Sigmoid colon (tissue), 7 donors: ENCODE measurements around the gene AMBN. TPM values are rescaled to one million over a fixed set of nuclear protein-coding genes. Genes with fewer than 3 reads are reported as not detected.

ENCODE experiments used
- DNase-seq: peaks from one replicate; pipeline ENCODE4 v3.0.0-alpha.2; 2019
- H3K27ac ChIP-seq, 4 donors: fragments of 200-600 bp; sonication (generic); one replicate each; pipeline ENCODE4 v1.5.1; 2016 to 2019; ENCODE audit warnings: mild to moderate bottlenecking in 1 of 4
- H3K27me3 ChIP-seq, 3 donors: fragments of 200-600 bp; sonication (generic); one replicate each; pipeline ENCODE4 v1.5.1; 2019; ENCODE audit warnings: mild to moderate bottlenecking in 1 of 3
- H3K36me3 ChIP-seq, 4 donors: fragments of 200-600 bp; sonication (generic); one replicate each; pipeline ENCODE4 v1.5.1; 2016 to 2019
- H3K4me1 ChIP-seq, 4 donors: fragments of 200-600 bp; sonication (generic); one replicate each; pipeline ENCODE4 v1.5.1; 2017 to 2019
- H3K4me3 ChIP-seq, 4 donors: fragments of 200-600 bp; sonication (generic); one replicate each; pipeline ENCODE4 v1.5.1; 2017 to 2019; ENCODE audit warnings: mild to moderate bottlenecking in 2 of 4, moderate library complexity in 1 of 4
- H3K9me3 ChIP-seq, 4 donors: fragments of 200-600 bp in 3 of 4; sonication (generic) in 3 of 4; one replicate each; pipeline versions ENCODE4 v1.5.1 to v1.6.1; 2013 to 2019
- EP300 ChIP-seq, 4 donors: sonication (generic); formaldehyde crosslinking; IDR thresholded peaks; one replicate each; pipeline ENCODE4 v1.6.1; 2017; ENCODE audit warnings: antibody characterized with exemption in 4 of 4
- POLR2A ChIP-seq, 2 donors: fragments of 450-650 bp; IDR thresholded peaks; one replicate each; pipeline ENCODE4 v1.6.1; 2016; ENCODE audit warnings: antibody characterized with exemption in 2 of 2, mild to moderate bottlenecking in 2 of 2, moderate library complexity in 2 of 2
- POLR2AphosphoS5 ChIP-seq, 4 donors: sonication (generic); formaldehyde crosslinking; IDR thresholded peaks; one replicate each; pipeline ENCODE4 v1.6.1; 2017; ENCODE audit warnings: antibody characterized with exemption in 4 of 4
- WGBS, 2 donors: extraction: QIAGEN DNeasy Blood & Tissue Kit; methylation state at CpG; one replicate each; pipeline ENCODE4 v1.1.7; 2013; 5-methylcytosine and 5-hydroxymethylcytosine counted together
- intact Hi-C: fragments of 100-400 bp; cut with DNase I; formaldehyde crosslinking; loops from one replicate; pipeline ENCODE4 v1.15.1; 2023
- polyA plus RNA-seq, 3 donors: library from polyadenylated mRNA; stranded (reverse); fragments of 200-250 nt; gene quantifications; one replicate each; pipeline ENCODE4 v1.2.3, GENCODE V29; 2013
- total RNA-seq, 4 donors: library from RNA; depleted of rRNA; stranded (reverse); fragments of >200 nt; gene quantifications; one replicate each; pipeline ENCODE4 v1.1.0, GENCODE V29; 2016
- TF ChIP-seq, protein P1 (sequence below), 4 experiments: fragments of 450-650 bp in 3 of 4; fragments of 200-600 bp in 1 of 4; IDR thresholded peaks; one replicate each; pipeline ENCODE4 v1.5.1; 2016 to 2019; ENCODE audit warnings: antibody characterized with exemption in 4 of 4, mild to moderate bottlenecking in 3 of 4, moderate library complexity in 2 of 4
- donor health status: healthy with polysubstance abuse.
- donor health status: Bipolar disorder and iron deficiency.
- donor health status: healthy.

AMBN gene
- total and polyA plus RNA-seq, 7 donors = not detected

DNA sequence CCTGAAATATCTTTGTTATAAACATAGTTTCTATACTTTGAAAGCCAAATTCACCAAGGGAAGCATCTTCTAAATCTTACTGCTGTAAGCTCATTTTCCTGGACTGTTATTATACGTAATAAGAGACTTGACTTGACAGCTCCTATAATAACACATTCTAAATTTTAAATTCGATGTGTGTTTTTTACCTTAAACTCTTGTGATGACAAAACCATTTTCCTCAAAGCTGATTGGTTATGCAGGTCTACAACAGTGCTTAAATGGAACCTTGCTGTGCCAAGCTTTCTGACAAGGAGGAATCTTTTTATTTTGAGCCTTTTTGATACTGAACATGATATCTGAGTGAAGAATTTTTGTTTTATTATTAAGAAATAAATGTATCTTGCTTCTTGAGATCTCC is 36.4 kb downstream of the AMBN start, which contains the start of gene ENAM:
TSS of gene ENAM (plus strand) at position 301 of the 400 bp plus-strand sequence. CDS start 757 bp downstream, outside the sequence.
- H3K4me1 ChIP-seq = no peaks in the 10 kb centered on the region
- intact Hi-C loops = no loop called here
- no peak for DNase-seq
- no peaks in the 10 kb centered on the region for H3K36me3 ChIP-seq
- H3K4me3 ChIP-seq = no peak within 1 kb of the TSS
- H3K27ac ChIP-seq = no peak within 1 kb of the TSS
- 89 to 94% methylated on average over 2 of the region's 2 CpGs for WGBS, 2 donors
- H3K9me3 ChIP-seq = no peaks in the 10 kb centered on the region
- H3K27me3 ChIP-seq = no peaks in the 10 kb centered on the region
- TF ChIP-seq POLR2A (IDR thresholded peaks at IDR 0.05) = no peak
- TF ChIP-seq EP300 (IDR thresholded peaks at IDR 0.05) = no peak
- TF ChIP-seq, protein P1, sequence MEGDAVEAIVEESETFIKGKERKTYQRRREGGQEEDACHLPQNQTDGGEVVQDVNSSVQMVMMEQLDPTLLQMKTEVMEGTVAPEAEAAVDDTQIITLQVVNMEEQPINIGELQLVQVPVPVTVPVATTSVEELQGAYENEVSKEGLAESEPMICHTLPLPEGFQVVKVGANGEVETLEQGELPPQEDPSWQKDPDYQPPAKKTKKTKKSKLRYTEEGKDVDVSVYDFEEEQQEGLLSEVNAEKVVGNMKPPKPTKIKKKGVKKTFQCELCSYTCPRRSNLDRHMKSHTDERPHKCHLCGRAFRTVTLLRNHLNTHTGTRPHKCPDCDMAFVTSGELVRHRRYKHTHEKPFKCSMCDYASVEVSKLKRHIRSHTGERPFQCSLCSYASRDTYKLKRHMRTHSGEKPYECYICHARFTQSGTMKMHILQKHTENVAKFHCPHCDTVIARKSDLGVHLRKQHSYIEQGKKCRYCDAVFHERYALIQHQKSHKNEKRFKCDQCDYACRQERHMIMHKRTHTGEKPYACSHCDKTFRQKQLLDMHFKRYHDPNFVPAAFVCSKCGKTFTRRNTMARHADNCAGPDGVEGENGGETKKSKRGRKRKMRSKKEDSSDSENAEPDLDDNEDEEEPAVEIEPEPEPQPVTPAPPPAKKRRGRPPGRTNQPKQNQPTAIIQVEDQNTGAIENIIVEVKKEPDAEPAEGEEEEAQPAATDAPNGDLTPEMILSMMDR (IDR thresholded peaks at IDR 0.05) = no peak
- TF ChIP-seq POLR2AphosphoS5 (IDR thresholded peaks at IDR 0.05) = no peak

DNA sequence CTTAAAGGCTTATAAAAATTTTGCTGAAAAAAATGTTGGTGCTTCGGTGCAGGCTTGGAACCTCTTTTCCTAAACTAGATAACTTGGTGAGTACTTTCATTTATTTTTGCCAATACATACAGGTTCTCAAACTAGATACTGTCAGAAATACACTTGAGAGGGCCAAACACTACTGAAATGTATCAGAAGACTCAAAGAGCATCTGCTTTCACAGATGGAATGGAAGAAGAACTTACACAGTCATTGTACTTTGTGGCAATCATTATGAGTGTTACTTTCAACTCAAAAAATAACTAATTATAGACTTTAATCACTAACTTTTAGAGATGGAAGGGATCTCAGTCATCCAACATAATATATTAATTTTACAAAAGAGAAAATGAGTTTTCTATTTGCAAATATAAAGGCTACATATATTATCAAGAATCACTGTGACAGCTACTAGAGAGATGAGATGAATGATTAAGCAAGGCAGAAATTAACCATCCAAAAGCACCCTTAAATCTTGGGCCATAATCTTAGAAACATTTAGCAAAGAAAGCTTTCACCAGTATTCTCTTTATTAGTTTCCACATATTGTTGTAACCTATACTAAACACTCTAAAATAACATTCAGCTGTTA is 37.5 kb downstream of the AMBN start:
- no peaks in the 10 kb centered on the region for H3K9me3 ChIP-seq
- no peaks in the 10 kb centered on the region for H3K36me3 ChIP-seq
- no peak for DNase-seq
- TF ChIP-seq EP300 (IDR thresholded peaks at IDR 0.05) = no peak
- TF ChIP-seq POLR2AphosphoS5 (IDR thresholded peaks at IDR 0.05) = no peak
- TF ChIP-seq, protein P1 (IDR thresholded peaks at IDR 0.05) = no peak
- H3K27ac ChIP-seq = no peak overlapping the region
- no peak overlapping the region for H3K4me3 ChIP-seq
- H3K27me3 ChIP-seq = no peaks in the 10 kb centered on the region
- 82 to 94% methylated on average over 1 of the region's 1 CpG for WGBS, 2 donors
- no peaks in the 10 kb centered on the region for H3K4me1 ChIP-seq
- intact Hi-C loops = no loop called here

DNA sequence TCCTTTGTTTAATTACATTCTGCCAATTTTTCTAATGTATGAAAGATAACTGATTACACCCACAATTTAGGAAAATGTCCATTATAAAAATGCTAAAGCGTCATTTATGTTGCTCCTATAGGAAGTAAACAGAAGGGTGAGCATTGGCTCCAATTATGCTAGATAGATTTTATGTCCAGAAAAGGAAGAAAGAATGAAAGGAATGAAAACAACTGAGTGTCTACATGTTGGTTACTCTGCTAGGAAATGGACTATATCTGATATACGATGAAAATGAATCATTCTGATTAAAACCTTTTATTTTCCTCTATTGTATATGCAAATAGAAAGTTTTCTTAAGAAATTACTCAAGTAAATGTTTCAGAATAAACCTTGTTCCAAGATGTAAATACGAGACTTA is 38.1 kb downstream of the AMBN start:
- intact Hi-C loops = no loop called here
- no peaks in the 10 kb centered on the region for H3K9me3 ChIP-seq

DNA sequence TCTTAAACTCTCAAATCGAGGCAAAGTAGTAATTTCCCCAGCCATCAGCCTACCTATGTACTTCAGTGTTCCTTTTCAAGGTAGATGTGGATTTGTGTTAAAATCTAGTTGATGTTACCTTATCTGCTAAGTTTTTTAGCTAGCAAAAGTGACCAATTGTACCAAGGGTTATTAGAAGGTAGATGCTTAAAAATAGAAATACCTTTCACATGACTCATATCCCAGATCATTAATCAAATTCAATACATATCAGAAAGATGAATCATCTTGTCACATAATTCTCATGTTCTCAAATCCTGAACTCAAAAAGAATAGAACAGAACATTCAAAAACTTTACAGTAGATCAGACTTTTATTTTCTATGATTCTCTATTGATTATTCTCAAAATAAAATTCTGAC is 40.0 kb downstream of the AMBN start:
- WGBS, 2 donors = 81 to 94% methylated on average over 1 of the region's 1 CpG
- intact Hi-C loops = no loop called here

More for the DNA sequence above, 38.1 kb downstream of the AMBN start:
- Histone ChIP-seq H3K36me3 (no peaks in the 10 kb centered on the region), H3K4me3 (no peak overlapping the region), H3K27ac (no peak overlapping the region), H3K27me3 (no peaks in the 10 kb centered on the region), H3K4me1 (no peaks in the 10 kb centered on the region)
- WGBS, 2 donors = 78 to 79% methylated on average over 3 of the region's 3 CpGs
- no peak for DNase-seq
- TF ChIP-seq, protein P1 (IDR thresholded peaks at IDR 0.05) = no peak
- TF ChIP-seq POLR2AphosphoS5 (IDR thresholded peaks at IDR 0.05) (no peak), POLR2A (IDR thresholded peaks at IDR 0.05) (no peak), EP300 (IDR thresholded peaks at IDR 0.05) (no peak)

More for the DNA sequence above, 40.0 kb downstream of the AMBN start:
- Histone ChIP-seq H3K9me3 (no peaks in the 10 kb centered on the region), H3K27ac (no peak overlapping the region), H3K4me3 (no peak overlapping the region), H3K36me3 (no peaks in the 10 kb centered on the region), H3K4me1 (peaks cover 0 to 4% (median under 1%) of the 10 kb centered on the region in 4 donors), H3K27me3 (no peaks in the 10 kb centered on the region)
- no peak for TF ChIP-seq POLR2A (IDR thresholded peaks at IDR 0.05)
- TF ChIP-seq, protein P1 (IDR thresholded peaks at IDR 0.05) = no peak
- no peak for TF ChIP-seq POLR2AphosphoS5 (IDR thresholded peaks at IDR 0.05)
- TF ChIP-seq EP300 (IDR thresholded peaks at IDR 0.05) = no peak
- no peak for DNase-seq
